HEK293 (cell line): Measurements from ENCODE around the gene S100A2.

ENCODE experiments used
- AEBP2 ChIP-seq: fragments of 450-650 bp; formaldehyde crosslinking; IDR thresholded peaks from 2 replicates; pipeline ENCODE4 v1.5.1; 2016; ENCODE audit warnings: missing biosample characterization, missing genetic modification characterization, borderline replicate concordance
- HIC1 ChIP-seq: fragments of 450-650 bp; formaldehyde crosslinking; IDR thresholded peaks from 2 replicates; pipeline ENCODE4 v1.5.1; 2016; ENCODE audit warnings: missing biosample characterization, missing genetic modification characterization
- KLF10 ChIP-seq: fragments of 450-650 bp; IDR thresholded peaks from 2 replicates; pipeline ENCODE4 v1.5.1; 2018; ENCODE audit warnings: missing biosample characterization, mild to moderate bottlenecking, missing genetic modification characterization
- KLF9 ChIP-seq: fragments of 450-650 bp; formaldehyde crosslinking; IDR thresholded peaks from 2 replicates; pipeline ENCODE4 v1.5.1; 2016; ENCODE audit warnings: missing biosample characterization, missing genetic modification characterization, low read depth
- RBAK ChIP-seq: fragments of 450-650 bp; formaldehyde crosslinking; IDR thresholded peaks from 2 replicates; pipeline ENCODE4 v1.5.1; 2016; ENCODE audit warnings: missing biosample characterization, missing genetic modification characterization
- ZBTB7A ChIP-seq: fragments of 450-650 bp; formaldehyde crosslinking; IDR thresholded peaks from 2 replicates; pipeline ENCODE4 v1.5.1; 2016; ENCODE audit warnings: low read depth, missing biosample characterization, missing genetic modification characterization
- ZNF121 ChIP-seq: fragments of 450-650 bp; formaldehyde crosslinking; IDR thresholded peaks from 2 replicates; pipeline ENCODE4 v1.5.1; 2016; ENCODE audit warnings: missing biosample characterization, missing genetic modification characterization
- ZNF16 ChIP-seq: fragments of 450-650 bp; formaldehyde crosslinking; IDR thresholded peaks from 2 replicates; pipeline ENCODE4 v1.5.1; 2016; ENCODE audit warnings: low read depth, missing biosample characterization, missing genetic modification characterization
- ZNF169 ChIP-seq: fragments of 450-650 bp; formaldehyde crosslinking; IDR thresholded peaks from 2 replicates; pipeline ENCODE4 v1.5.1; 2016; ENCODE audit warnings: missing biosample characterization, missing genetic modification characterization
- ZNF174 ChIP-seq: fragments of 450-650 bp; formaldehyde crosslinking; IDR thresholded peaks from 2 replicates; pipeline ENCODE4 v1.5.0; 2017; ENCODE audit warnings: missing biosample characterization, mild to moderate bottlenecking, missing genetic modification characterization
- ZNF280D ChIP-seq: fragments of 450-650 bp; formaldehyde crosslinking; IDR thresholded peaks from 2 replicates; pipeline ENCODE4 v1.5.1; 2016; ENCODE audit warnings: missing biosample characterization, missing genetic modification characterization
- ZNF366 ChIP-seq: fragments of 450-650 bp; formaldehyde crosslinking; conservative IDR thresholded peaks from 2 replicates; pipeline ENCODE4 v1.5.1; 2016; ENCODE audit warnings: missing biosample characterization, missing genetic modification characterization
- ZNF416 ChIP-seq: fragments of 450-650 bp; formaldehyde crosslinking; IDR thresholded peaks from 2 replicates; pipeline ENCODE4 v1.5.1; 2016; ENCODE audit warnings: missing biosample characterization, missing genetic modification characterization
- ZNF555 ChIP-seq: fragments of 450-650 bp; formaldehyde crosslinking; conservative IDR thresholded peaks from 2 replicates; pipeline ENCODE4 v1.5.1; 2017; ENCODE audit warnings: missing biosample characterization, mild to moderate bottlenecking, missing genetic modification characterization, inconsistent platforms
- ZNF580 ChIP-seq: fragments of 450-650 bp; formaldehyde crosslinking; IDR thresholded peaks from 2 replicates; pipeline ENCODE4 v1.5.1; 2016; ENCODE audit warnings: missing biosample characterization, missing genetic modification characterization
- ZNF747 ChIP-seq: fragments of 450-650 bp; formaldehyde crosslinking; IDR thresholded peaks from 2 replicates; pipeline ENCODE4 v1.5.1; 2016; ENCODE audit warnings: missing biosample characterization, missing genetic modification characterization
- ZNF777 ChIP-seq: fragments of 450-650 bp; formaldehyde crosslinking; IDR thresholded peaks from 2 replicates; pipeline ENCODE4 v1.5.1; 2017; ENCODE audit warnings: missing biosample characterization, missing genetic modification characterization, borderline replicate concordance
- ZSCAN23 ChIP-seq: fragments of 450-650 bp; formaldehyde crosslinking; IDR thresholded peaks from 2 replicates; pipeline ENCODE4 v1.5.1; 2016; ENCODE audit warnings: missing biosample characterization, missing genetic modification characterization
- TF ChIP-seq, protein P1 (sequence below): fragments of 450-650 bp; formaldehyde crosslinking; IDR thresholded peaks from 2 replicates; pipeline ENCODE4 v1.5.1; 2016; ENCODE audit warnings: missing biosample characterization, missing genetic modification characterization, borderline replicate concordance
- TF ChIP-seq, protein P2 (sequence below): fragments of 450-650 bp; formaldehyde crosslinking; IDR thresholded peaks from 2 replicates; pipeline ENCODE4 v1.5.1; 2017; ENCODE audit warnings: missing biosample characterization, missing genetic modification characterization
- TF ChIP-seq, protein P3 (sequence below): fragments of 450-650 bp; formaldehyde crosslinking; IDR thresholded peaks from 2 replicates; pipeline ENCODE4 v1.5.1; 2016; ENCODE audit warnings: missing biosample characterization, missing genetic modification characterization, low read depth

Gene S100A2

DNA sequence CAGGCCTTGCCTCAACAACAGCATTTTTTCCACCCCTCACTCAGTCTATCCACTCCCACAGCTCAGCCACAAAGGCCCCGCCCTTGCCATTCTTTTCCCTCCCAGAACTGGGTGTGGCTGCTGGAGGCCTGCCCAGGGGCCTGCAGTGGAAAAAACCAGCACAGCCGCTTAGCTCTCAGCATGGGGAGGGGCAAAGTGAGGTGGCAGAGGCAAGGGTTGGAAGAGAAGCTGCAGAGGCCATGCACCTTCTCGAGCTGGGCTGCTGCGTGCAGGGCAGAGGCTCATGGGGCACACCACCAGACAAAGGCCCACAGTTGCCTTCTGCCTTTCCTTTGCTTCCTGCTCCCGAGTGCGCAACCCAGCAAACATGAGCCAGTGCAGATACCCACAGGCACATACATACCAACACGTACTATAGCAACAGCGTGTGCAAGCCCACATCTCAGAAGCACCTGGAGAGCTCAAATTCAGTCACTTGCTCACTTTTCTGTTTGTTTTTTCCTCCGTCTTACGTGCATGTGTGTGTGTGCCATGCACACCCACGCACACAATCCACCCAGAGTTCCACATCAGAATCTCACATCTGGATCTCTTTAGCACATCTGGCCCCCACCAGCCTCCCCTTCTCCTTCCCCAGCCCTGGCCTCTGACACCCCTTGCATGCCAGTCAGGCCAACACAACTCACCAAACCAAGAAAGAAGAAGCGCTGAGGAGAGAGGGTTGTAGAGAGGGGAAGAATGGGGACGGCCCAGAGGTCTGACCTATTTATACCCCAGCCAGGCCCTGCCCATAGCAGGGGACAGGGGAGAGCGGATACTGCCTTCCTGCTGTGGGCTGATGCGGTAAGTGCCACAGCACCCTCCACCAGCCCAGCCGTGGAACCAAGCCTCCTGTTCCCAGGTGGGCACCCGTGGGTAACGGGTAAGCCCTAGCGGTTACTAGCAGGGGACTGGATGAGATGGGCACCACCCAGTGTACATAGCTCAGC lies 20.3 kb downstream of the S100A2 start, which contains the start of gene S100A4 (continued):
- TF ChIP-seq ZNF280D, result no peak
- TF ChIP-seq ZNF777, result no peak
- TF ChIP-seq ZSCAN23 (tag by site-specific recombination), result no peak
- no peak for TF ChIP-seq ZBTB7A (tag by site-specific recombination)
- TF ChIP-seq ZNF580 (tag by site-specific recombination), result no peak
- TF ChIP-seq ZNF366 (tag by site-specific recombination), result peak; percentile 61
- peak; percentile 84 for TF ChIP-seq HIC1 (tag by site-specific recombination)
- TF ChIP-seq, protein P1, sequence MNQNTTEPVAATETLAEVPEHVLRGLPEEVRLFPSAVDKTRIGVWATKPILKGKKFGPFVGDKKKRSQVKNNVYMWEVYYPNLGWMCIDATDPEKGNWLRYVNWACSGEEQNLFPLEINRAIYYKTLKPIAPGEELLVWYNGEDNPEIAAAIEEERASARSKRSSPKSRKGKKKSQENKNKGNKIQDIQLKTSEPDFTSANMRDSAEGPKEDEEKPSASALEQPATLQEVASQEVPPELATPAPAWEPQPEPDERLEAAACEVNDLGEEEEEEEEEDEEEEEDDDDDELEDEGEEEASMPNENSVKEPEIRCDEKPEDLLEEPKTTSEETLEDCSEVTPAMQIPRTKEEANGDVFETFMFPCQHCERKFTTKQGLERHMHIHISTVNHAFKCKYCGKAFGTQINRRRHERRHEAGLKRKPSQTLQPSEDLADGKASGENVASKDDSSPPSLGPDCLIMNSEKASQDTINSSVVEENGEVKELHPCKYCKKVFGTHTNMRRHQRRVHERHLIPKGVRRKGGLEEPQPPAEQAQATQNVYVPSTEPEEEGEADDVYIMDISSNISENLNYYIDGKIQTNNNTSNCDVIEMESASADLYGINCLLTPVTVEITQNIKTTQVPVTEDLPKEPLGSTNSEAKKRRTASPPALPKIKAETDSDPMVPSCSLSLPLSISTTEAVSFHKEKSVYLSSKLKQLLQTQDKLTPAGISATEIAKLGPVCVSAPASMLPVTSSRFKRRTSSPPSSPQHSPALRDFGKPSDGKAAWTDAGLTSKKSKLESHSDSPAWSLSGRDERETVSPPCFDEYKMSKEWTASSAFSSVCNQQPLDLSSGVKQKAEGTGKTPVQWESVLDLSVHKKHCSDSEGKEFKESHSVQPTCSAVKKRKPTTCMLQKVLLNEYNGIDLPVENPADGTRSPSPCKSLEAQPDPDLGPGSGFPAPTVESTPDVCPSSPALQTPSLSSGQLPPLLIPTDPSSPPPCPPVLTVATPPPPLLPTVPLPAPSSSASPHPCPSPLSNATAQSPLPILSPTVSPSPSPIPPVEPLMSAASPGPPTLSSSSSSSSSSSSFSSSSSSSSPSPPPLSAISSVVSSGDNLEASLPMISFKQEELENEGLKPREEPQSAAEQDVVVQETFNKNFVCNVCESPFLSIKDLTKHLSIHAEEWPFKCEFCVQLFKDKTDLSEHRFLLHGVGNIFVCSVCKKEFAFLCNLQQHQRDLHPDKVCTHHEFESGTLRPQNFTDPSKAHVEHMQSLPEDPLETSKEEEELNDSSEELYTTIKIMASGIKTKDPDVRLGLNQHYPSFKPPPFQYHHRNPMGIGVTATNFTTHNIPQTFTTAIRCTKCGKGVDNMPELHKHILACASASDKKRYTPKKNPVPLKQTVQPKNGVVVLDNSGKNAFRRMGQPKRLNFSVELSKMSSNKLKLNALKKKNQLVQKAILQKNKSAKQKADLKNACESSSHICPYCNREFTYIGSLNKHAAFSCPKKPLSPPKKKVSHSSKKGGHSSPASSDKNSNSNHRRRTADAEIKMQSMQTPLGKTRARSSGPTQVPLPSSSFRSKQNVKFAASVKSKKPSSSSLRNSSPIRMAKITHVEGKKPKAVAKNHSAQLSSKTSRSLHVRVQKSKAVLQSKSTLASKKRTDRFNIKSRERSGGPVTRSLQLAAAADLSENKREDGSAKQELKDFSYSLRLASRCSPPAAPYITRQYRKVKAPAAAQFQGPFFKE (tag by site-specific recombination), result no peak
- peak; percentile 93 for TF ChIP-seq KLF9
- TF ChIP-seq KLF10 (tag by site-specific recombination), result peak; percentile 44; the same call in 1 of the 2 replicates
- TF ChIP-seq, protein P2, sequence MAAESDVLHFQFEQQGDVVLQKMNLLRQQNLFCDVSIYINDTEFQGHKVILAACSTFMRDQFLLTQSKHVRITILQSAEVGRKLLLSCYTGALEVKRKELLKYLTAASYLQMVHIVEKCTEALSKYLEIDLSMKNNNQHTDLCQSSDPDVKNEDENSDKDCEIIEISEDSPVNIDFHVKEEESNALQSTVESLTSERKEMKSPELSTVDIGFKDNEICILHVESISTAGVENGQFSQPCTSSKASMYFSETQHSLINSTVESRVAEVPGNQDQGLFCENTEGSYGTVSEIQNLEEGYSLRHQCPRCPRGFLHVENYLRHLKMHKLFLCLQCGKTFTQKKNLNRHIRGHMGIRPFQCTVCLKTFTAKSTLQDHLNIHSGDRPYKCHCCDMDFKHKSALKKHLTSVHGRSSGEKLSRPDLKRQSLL (tag by site-specific recombination), result no peak
- TF ChIP-seq ZNF16 (tag by site-specific recombination), result no peak
- TF ChIP-seq ZNF416 (tag by site-specific recombination), result no peak
- no peak for TF ChIP-seq RBAK (tag by site-specific recombination)
- TF ChIP-seq, protein P3, sequence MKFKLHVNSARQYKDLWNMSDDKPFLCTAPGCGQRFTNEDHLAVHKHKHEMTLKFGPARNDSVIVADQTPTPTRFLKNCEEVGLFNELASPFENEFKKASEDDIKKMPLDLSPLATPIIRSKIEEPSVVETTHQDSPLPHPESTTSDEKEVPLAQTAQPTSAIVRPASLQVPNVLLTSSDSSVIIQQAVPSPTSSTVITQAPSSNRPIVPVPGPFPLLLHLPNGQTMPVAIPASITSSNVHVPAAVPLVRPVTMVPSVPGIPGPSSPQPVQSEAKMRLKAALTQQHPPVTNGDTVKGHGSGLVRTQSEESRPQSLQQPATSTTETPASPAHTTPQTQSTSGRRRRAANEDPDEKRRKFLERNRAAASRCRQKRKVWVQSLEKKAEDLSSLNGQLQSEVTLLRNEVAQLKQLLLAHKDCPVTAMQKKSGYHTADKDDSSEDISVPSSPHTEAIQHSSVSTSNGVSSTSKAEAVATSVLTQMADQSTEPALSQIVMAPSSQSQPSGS, result no peak
- no peak for TF ChIP-seq ZNF555
- TF ChIP-seq ZNF169 (tag by site-specific recombination), result no peak
- TF ChIP-seq ZNF174 (tag by site-specific recombination), result no peak
- TF ChIP-seq AEBP2 (tag by site-specific recombination), result no peak
- no peak for TF ChIP-seq ZNF121 (tag by site-specific recombination)
- TF ChIP-seq ZNF747, result no peak
